NCI-H2081 (cell line): ENCODE results near the gene MAP3K7CL.
A peak's percentile ranks its signal among the peaks of the same experiment; 100 is the strongest.

Source experiments
- DNase-seq, 2 experiments: peaks; one replicate each; lab custom pipeline; 2025; lab: John Stamatoyannopoulos, UW

The MAP3K7CL gene

GRCh38 chr21:29130270-29130969 lies at the start of gene MAP3K7CL:
MAP3K7CL (plus strand) TSS chr21:29130644; CDS start chr21:29133345, 2,701 bp downstream.
- no peak for DNase-seq

- DNase-seq, result no peak
These were observed 48.2 kb upstream of the MAP3K7CL start for GRCh38 chr21:29082046-29082815.

GRCh38 chr21:29083306-29083705 lies 47.1 kb upstream of the MAP3K7CL start:
- no peak for DNase-seq

GRCh38 chr21:29084372-29084771 lies 46.1 kb upstream of the MAP3K7CL start:
- no peak for DNase-seq

GRCh38 chr21:29085106-29085752 lies 45.2 kb upstream of the MAP3K7CL start:
- DNase-seq, result no peak

GRCh38 chr21:29091033-29091432 lies 39.4 kb upstream of the MAP3K7CL start:
- DNase-seq, result no peak

- no peak for DNase-seq
These were observed 38.1 kb upstream of the MAP3K7CL start for GRCh38 chr21:29092102-29092959.

GRCh38 chr21:29096218-29097015 lies 34.0 kb upstream of the MAP3K7CL start:
- no peak for DNase-seq

GRCh38 chr21:29098156-29098555 lies 32.3 kb upstream of the MAP3K7CL start:
- DNase-seq, result no peak

GRCh38 chr21:29102791-29103257 lies 27.6 kb upstream of the MAP3K7CL start:
- DNase-seq, result no peak

GRCh38 chr21:29104239-29104708 lies 26.2 kb upstream of the MAP3K7CL start:
- no peak for DNase-seq

- no peak for DNase-seq
These were observed 25.2 kb upstream of the MAP3K7CL start for GRCh38 chr21:29105218-29105617.

GRCh38 chr21:29114765-29115500 lies 15.5 kb upstream of the MAP3K7CL start:
- no peak for DNase-seq

- no peak for DNase-seq
These were observed 14.5 kb upstream of the MAP3K7CL start for GRCh38 chr21:29115899-29116298.

GRCh38 chr21:29117372-29117955 lies 13.0 kb upstream of the MAP3K7CL start:
- peak in 1 of 2 experiments; percentile 46 for DNase-seq

- DNase-seq, result no peak
These were observed 8.7 kb upstream of the MAP3K7CL start for GRCh38 chr21:29121759-29122158.

GRCh38 chr21:29124645-29125044 lies 5.8 kb upstream of the MAP3K7CL start:
- DNase-seq, result no peak

GRCh38 chr21:29125191-29125590 lies 5.3 kb upstream of the MAP3K7CL start:
- DNase-seq, result no peak

- no peak for DNase-seq
These were observed 4.5 kb upstream of the MAP3K7CL start for GRCh38 chr21:29125979-29126378.

GRCh38 chr21:29133241-29133640 lies 2.8 kb downstream of the MAP3K7CL start:
- DNase-seq, result no peak
